ENCODE results near the gene MPL.

Gene MPL

GRCh38 chr1:43363935-43364525 is 26.4 kb downstream of the MPL start:
- DNase-seq (ENCODE audit: low spot score) = no peak
- no peak for TF ChIP-seq CTCF (IDR thresholded peaks at IDR 0.05; ENCODE audit: borderline replicate concordance, control extremely low read depth, extremely low read depth, insufficient read depth, missing control alignments)
- in situ Hi-C loops (cut with MboI; ENCODE audit: low sequenced_read_pairs, unreplicated experiment) = loop anchor here (25.0 kb wide), 1 partner anchor 127 kb away; no protein-coding TSS in a partner anchor

- no peak for TF ChIP-seq CTCF (IDR thresholded peaks at IDR 0.05; ENCODE audit: borderline replicate concordance, control extremely low read depth, extremely low read depth, insufficient read depth, missing control alignments)
- in situ Hi-C loops (cut with MboI; ENCODE audit: low sequenced_read_pairs, unreplicated experiment) = loop anchor here (25.0 kb wide), 1 partner anchor 128 kb away; no protein-coding TSS in a partner anchor
- DNase-seq (ENCODE audit: low spot score) = no peak
These were observed 28.1 kb downstream of the MPL start for GRCh38 chr1:43365678-43366077.

GRCh38 chr1:43366179-43366578 is 28.6 kb downstream of the MPL start:
- DNase-seq (ENCODE audit: low spot score) = no peak
- no peak for TF ChIP-seq CTCF (IDR thresholded peaks at IDR 0.05; ENCODE audit: borderline replicate concordance, control extremely low read depth, extremely low read depth, insufficient read depth, missing control alignments)
- in situ Hi-C loops (cut with MboI; ENCODE audit: low sequenced_read_pairs, unreplicated experiment) = loop anchor here (25.0 kb wide), 1 partner anchor 129 kb away; no protein-coding TSS in a partner anchor

- DNase-seq (ENCODE audit: low spot score) = no peak
- no peak for TF ChIP-seq CTCF (IDR thresholded peaks at IDR 0.05; ENCODE audit: borderline replicate concordance, control extremely low read depth, extremely low read depth, insufficient read depth, missing control alignments)
- in situ Hi-C loops (cut with MboI; ENCODE audit: low sequenced_read_pairs, unreplicated experiment) = loop anchor here (25.0 kb wide), 1 partner anchor 129 kb away; no protein-coding TSS in a partner anchor
These were observed 29.0 kb downstream of the MPL start for GRCh38 chr1:43366601-43367025.

- no peak for TF ChIP-seq CTCF (IDR thresholded peaks at IDR 0.05; ENCODE audit: borderline replicate concordance, control extremely low read depth, extremely low read depth, insufficient read depth, missing control alignments)
- DNase-seq (ENCODE audit: low spot score) = peak; percentile 59
These were observed 29.6 kb downstream of the MPL start for GRCh38 chr1:43367026-43367903.

GRCh38 chr1:43367904-43368645 is 30.5 kb downstream of the MPL start, which contains the start of gene ELOVL1:
ELOVL1 (minus strand) TSS chr1:43368011; CDS start chr1:43365609, 2,402 bp downstream.
- in situ Hi-C loops (cut with MboI; ENCODE audit: low sequenced_read_pairs, unreplicated experiment) = loop anchor here (25.0 kb wide), 1 partner anchor 131 kb away; no protein-coding TSS in a partner anchor
- DNase-seq (ENCODE audit: low spot score) = peak; percentile 98
- peak; percentile 41 for TF ChIP-seq CTCF (IDR thresholded peaks at IDR 0.05; ENCODE audit: borderline replicate concordance, control extremely low read depth, extremely low read depth, insufficient read depth, missing control alignments)

More at GRCh38 chr1:43367026-43367903, 29.6 kb downstream of the MPL start:
- in situ Hi-C loops (cut with MboI; ENCODE audit: low sequenced_read_pairs, unreplicated experiment) = loop anchor here (25.0 kb wide), 1 partner anchor 130 kb away; no protein-coding TSS in a partner anchor
